ENCODE data around the gene ZBED4.

Gene ZBED4

GRCh38 chr22:49899530-49899929 is 45.9 kb downstream of the ZBED4 start:
- Histone ChIP-seq H3K27ac (no peak overlapping the region), H3K36me3 (peaks cover 26 to 80% (median 53%) of the 10 kb centered on the region in 3 donors), H3K27me3 (no peaks in the 10 kb centered on the region), H3K9me3 (peaks cover 0 to 5% (median 0%) of the 10 kb centered on the region in 3 donors), H3K4me3 (no peak overlapping the region), H3K4me1 (no peaks in the 10 kb centered on the region)
- intact Hi-C loops (cut with DNase I; ENCODE audit: low total_unique reads), result no loop called here
- no peak for TF ChIP-seq CTCF (IDR thresholded peaks at IDR 0.05)
- DNase-seq, result no peak

- no peaks in the 10 kb centered on the region for H3K9me3 ChIP-seq
- DNase-seq, result no peak
- H3K27ac ChIP-seq, result no peak overlapping the region
- peaks cover 31 to 87% (median 55%) of the 10 kb centered on the region in 3 donors for H3K36me3 ChIP-seq
- H3K4me3 ChIP-seq, result no peak overlapping the region
- H3K4me1 ChIP-seq, result no peaks in the 10 kb centered on the region
- no peak for TF ChIP-seq CTCF (IDR thresholded peaks at IDR 0.05)
- intact Hi-C loops (cut with DNase I; ENCODE audit: low total_unique reads), result no loop called here
- no peaks in the 10 kb centered on the region for H3K27me3 ChIP-seq
These were observed 47.0 kb downstream of the ZBED4 start for GRCh38 chr22:49900441-49901230.

- peaks cover 38 to 92% (median 59%) of the 10 kb centered on the region in 3 donors for H3K36me3 ChIP-seq
- no peak for TF ChIP-seq CTCF (IDR thresholded peaks at IDR 0.05)
- H3K4me1 ChIP-seq, result no peaks in the 10 kb centered on the region
These were observed 47.8 kb downstream of the ZBED4 start for GRCh38 chr22:49901457-49901856.

GRCh38 chr22:49903322-49904039 is 49.8 kb downstream of the ZBED4 start:
- Histone ChIP-seq H3K36me3 (peaks cover 47 to 98% (median 55%) of the 10 kb centered on the region in 3 donors), H3K27ac (no peak overlapping the region), H3K9me3 (no peaks in the 10 kb centered on the region), H3K4me1 (no peaks in the 10 kb centered on the region), H3K4me3 (no peak overlapping the region), H3K27me3 (no peaks in the 10 kb centered on the region)
- intact Hi-C loops (cut with DNase I; ENCODE audit: low total_unique reads), result no loop called here
- no peak for TF ChIP-seq CTCF (IDR thresholded peaks at IDR 0.05)
- DNase-seq, result no peak

More at GRCh38 chr22:49901457-49901856, 47.8 kb downstream of the ZBED4 start:
- no peak for DNase-seq
- Histone ChIP-seq H3K9me3 (no peaks in the 10 kb centered on the region), H3K27ac (no peak overlapping the region), H3K4me3 (no peak overlapping the region), H3K27me3 (no peaks in the 10 kb centered on the region)
- intact Hi-C loops (cut with DNase I; ENCODE audit: low total_unique reads), result no loop called here

- Histone ChIP-seq H3K4me1 (no peaks in the 10 kb centered on the region), H3K4me3 (no peak overlapping the region), H3K9me3 (no peaks in the 10 kb centered on the region), H3K36me3 (peaks cover 48 to 100% (median 59%) of the 10 kb centered on the region in 3 donors), H3K27ac (no peak overlapping the region), H3K27me3 (no peaks in the 10 kb centered on the region)
- intact Hi-C loops (cut with DNase I; ENCODE audit: low total_unique reads), result no loop called here
- no peak for DNase-seq
- no peak for TF ChIP-seq CTCF (IDR thresholded peaks at IDR 0.05)
These were observed 50.4 kb downstream of the ZBED4 start for GRCh38 chr22:49904040-49904369.
